Right hindlimb (tissue), 1 donor: Measurements from ENCODE around the gene CYB5R4.
"Not testable (repeated sequence)": the region's sequence is repeated elsewhere in the genome, so short reads cannot be mapped to it uniquely, and the experiment has no call there.

Experiments
- DNase-seq: peaks from one replicate; pipeline ENCODE4 v3.0.0-alpha.2; 2018

Gene CYB5R4

GRCh38 chr6:83914953-83915352, 55.5 kb downstream of the CYB5R4 start:
- DNase-seq = no peak

- no peak for DNase-seq
Measured at GRCh38 chr6:83917001-83917400, 57.5 kb downstream of the CYB5R4 start.

DNA sequence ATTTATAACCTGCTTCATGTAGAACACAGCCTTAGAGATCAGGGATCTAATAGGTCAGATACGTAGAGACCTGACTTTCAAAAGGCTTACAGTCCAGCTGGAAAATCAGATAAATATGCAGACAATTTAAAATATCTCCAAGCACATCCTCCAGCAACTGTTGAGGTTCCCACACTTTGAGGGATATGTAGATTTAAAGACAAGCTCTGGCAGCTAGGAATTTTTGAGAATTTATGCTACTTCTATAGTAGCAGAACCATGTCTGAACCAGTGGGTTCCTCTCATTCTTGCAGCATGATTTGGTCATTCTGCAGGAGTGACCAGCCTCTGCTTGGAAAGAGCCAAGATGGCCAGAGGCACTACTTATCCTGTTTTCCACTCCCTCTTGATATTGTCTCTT, 60.5 kb downstream of the CYB5R4 start:
- no peak for DNase-seq

DNA sequence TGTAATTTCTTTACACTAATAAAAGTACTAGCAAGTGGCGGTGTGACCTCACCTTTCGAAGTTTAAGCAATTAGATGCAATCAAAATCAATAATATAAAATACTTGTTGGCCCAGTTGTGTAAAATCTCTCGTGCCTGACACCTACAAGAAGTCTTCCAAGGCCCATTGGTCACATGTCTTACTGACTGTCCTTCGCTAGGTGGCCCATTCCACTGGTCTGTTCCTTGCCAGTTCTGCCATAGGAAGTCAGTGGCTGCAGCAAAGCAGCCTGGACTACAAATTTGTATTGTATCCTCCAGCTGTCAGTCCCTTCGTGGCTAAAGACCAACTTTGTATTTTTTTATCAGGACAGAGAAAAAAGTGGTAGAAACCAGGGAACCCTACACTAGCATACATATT, 61.8 kb downstream of the CYB5R4 start:
- no peak for DNase-seq

DNA sequence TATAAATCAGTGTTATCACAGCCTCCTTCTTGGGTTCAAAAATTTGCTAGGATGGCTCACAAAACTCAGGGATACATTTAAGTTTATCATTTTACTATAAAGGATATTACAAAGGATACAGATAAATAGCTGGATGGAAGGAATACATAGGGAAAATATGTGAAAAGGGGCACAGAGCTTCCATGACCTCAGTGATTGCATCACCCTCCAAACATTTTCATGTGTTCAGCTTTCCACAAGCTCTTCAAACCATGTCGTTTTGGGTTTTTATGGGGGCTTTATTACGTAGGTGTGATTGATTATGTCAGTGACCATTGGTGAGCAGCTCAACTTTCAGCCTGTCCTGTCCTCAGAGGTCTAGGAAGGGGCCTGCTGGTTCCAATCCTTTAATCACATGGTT, 68.0 kb downstream of the CYB5R4 start:
- no peak for DNase-seq

DNA sequence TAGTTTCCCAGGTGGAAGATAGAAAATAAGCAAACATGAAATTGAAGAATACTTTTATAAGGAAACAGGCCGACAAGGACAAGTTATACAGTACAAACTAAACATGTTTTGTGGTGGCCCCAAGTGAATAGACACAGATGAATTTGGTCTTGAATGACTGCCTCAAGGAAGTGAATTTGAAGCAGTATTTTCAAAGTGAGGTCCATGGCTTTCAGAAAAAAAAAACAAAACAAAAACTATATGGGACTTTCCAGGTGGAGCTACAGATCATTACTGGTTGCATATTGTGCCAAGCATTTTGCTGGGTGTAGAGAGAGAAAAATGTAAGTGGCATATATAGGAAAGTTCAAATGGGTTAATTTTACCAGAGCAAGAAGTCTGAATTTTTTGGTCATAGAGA, 68.8 kb downstream of the CYB5R4 start:
- DNase-seq = no peak

DNA sequence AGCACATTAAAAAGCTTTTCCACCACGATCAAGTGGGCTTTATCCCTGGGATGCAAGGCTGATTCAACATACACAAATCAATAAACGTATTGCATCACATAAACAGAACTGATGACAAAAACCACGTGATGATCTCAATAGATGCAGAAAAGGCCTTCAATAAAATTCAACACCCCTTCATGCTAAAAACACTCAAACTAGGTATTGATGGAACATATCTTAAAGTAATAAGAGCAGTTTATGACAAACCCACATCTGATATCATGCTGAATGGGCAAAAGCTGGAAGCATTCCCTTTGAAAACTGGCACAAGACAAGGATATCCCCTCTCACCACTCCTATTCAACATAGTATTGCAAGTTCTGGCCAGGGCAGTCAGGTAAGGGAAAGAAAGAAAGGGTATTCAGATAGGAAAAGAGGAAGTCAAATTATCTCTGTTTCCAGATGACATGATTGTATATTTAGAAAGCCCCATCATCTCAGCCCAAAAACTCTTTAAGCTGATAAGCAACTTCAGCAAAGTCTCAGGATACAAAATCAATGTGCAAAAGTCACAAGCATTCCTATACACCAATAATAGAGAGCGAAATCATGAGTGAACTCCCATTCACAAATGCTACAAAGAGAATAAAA, 86.8 kb downstream of the CYB5R4 start:
- DNase-seq = not testable (repeated sequence)

GRCh38 chr6:83947983-83948382, 88.5 kb downstream of the CYB5R4 start:
- DNase-seq = not testable (repeated sequence)

DNA sequence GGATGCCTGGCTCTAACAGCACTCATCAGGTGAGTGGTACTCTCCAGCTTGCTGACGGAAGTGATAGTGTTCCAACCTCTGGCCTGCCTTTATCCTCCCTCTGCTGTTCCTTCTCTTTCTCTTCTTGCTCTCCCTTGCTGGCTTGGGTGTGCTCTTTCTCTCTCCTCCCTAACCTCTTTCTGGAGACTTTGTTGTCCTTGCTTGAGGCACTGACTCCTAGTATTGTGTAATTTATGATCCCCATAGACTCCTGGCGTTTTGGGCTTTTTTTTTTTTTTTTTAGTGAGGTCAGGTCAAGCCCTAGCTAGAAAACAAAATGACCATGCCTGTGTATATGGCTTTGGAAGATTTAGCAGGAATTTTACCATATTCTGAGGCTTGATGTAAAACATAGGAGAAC, 89.4 kb downstream of the CYB5R4 start:
- DNase-seq = no peak

DNA sequence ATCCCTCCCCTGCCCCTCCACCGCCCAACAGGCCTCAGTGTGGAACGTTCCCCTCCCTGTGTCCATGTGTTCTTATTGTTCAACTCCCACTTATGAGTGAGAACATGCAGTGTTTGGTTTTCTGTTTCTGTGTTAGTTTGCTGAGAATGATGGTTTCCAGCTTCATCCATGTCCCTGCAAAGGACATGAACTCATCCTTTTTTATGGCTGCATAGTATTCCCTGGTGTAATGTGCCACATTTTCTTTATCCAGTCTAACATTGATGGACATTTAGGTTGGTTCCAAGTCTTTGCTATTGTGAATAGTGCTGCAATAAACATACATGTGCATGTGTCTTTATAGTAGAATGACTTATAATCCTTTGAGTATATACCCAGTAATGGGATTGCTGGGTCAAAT, 91.9 kb downstream of the CYB5R4 start:
- DNase-seq = not testable (repeated sequence)

DNA sequence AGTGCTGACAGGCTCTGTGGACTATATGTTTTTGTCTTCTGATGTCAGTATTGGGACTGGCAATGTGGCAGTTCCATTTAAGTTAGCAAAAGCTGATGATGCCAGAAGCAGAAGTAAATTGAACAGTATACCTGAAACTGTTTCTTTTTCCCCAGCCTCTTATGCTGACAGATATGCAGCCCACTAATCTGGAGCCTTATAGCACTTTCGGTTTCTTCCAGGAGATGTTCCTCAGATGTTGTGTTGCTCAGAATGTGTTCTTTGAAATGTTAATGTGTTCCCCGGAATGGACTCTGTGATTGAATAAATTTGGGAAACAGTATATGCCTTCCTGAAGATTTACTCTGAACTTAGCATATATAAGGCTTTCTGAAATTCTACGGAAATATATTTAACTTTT, 93.3 kb downstream of the CYB5R4 start:
- DNase-seq = no peak

- DNase-seq = no peak
Measured at GRCh38 chr6:83954371-83954770, 94.9 kb downstream of the CYB5R4 start.

GRCh38 chr6:83958241-83958685, 98.8 kb downstream of the CYB5R4 start:
- DNase-seq = no peak

DNA sequence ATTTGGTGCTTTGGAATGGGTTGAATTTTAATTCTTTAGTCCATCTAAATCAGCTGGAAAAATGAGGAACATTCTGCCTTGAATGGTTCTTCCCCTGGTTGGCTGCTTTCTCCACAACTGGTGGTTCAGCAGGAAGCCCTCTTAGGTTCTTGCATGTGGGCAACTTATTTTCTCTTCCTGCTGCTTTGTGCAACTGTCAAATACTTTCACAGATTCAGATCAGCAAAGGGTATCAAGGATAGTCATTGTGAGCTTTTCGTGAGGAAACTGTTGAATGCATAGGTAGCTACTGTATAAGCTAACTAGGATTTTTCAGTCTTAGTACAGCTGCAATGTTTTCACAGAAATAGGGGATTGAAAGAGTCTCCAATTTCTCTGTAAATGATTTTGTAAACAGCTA, 101.2 kb downstream of the CYB5R4 start:
- DNase-seq = no peak

DNA sequence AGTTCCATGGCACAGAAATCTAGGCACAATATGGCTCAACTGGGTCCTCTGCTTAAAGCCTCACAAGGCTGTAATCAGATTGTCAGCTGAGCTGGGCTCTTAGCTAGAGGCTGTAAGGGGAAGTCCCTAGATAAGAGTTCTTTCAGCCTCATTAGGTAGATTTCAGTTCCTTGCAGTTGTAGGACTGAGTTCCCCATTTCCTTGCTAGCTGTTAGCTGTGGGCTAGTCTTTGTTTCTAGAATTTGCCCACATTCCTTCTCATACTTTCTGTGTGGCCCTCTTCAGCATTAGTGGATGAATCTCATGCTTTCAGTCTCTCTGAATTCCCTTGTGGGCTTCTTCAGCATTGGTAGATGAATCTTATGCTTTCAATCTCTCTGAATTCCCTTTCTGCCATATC, 103.1 kb downstream of the CYB5R4 start:
- DNase-seq = no peak

- no peak for DNase-seq
Measured at GRCh38 chr6:83966539-83966938, 107.0 kb downstream of the CYB5R4 start.

DNA sequence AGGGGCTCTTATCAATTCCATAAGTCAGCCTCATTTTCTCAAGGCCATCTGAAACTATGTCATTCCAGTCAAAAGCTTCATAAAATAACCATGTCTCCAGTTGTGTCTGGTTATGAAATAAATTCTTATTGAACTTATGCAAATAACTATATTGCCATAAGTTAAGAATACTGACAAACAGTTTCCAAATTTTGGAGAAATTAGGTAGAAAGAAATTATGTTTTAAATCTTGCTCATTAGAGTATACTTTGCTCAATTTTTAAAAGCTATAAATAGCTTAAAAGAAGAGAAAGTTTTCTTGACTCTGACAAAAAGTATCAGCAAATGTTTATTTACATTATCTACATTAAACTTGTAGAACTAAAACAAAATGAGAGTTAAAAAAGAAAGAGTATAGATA, 111.1 kb downstream of the CYB5R4 start:
- DNase-seq = no peak

DNA sequence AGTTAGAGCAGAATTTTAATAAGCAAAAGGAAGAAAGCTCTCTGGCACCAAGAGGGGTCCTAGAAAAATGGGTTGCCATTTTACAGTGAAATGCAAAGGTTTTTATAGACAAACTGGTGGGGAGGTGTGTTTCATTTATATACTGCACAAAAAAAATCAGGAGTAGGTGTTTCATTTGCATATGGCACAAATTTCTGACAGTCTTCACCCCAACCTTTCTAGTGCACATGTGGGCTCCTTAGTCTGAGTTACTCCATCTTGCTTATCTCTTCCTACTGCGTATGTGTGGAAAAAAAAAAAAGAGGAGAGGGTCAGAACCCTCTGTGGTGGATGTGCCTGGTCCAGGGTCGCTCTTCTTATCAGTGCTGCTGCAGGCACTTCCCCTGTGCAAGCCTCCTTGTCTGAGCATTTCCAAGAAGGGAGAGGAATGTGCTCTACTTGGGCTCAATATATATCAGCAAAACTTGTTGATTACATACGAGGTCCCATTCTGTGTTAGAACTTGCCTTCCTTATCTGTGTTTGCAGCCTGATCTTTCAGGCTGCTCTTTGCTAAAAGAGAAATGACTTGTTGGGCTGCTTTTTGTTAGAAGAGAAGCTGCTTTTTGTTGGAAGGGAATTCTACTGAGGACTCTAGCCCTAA, 115.0 kb downstream of the CYB5R4 start:
- DNase-seq = no peak

DNA sequence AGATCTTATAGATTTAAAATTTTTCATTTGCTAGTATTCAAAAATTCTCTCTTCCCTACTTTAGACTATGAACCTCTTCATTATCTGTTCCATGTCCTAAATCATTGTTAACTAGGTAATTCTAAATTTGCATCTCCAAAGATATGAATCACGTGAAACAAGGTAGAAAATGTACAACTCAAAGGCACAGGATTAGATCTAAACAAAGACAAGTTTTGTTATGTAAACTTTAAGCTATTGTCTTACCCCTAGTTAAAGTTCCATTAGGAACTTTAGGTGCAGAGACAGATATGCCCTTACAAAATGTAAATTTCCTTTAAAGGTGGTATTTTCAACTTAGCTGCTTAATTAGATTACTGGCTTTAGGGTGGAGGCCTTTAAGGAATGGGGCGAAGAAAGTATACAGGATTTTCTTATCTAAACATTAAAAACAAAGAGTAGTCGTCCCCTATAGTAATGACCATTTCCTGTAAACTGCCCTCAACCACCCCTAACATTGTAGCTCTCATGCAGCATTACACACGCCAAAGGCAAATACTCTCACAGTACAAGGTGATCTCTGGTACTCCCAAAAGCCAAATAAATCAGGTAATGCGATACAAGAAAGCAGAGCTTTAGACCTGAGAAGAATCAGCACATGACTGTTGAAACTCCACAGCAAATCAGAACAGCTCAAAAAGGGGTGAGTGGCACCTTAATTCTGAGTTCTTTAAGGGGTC, 116.7 kb downstream of the CYB5R4 start:
- no peak for DNase-seq

- no peak for DNase-seq
Measured at GRCh38 chr6:83976871-83977270, 117.4 kb downstream of the CYB5R4 start.

DNA sequence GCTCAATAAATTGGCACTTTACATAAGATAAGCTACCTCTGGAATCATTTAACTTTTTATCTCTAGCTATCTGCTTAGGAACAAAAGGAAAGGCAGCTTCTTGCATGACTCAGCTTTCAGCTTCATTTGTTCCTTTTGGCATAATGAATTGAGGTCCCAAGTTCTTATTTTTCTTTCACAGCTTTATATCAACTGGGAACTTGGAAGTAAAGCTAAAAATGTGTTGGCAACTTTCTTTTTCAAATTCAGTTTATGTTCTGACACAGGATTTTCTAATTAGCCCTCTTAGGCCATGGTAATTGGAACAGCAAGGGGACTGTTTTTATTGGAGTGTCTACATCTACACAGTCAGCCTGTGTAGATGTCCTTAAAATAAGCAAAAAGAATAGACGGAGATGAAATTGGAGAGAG, 118.8 kb downstream of the CYB5R4 start:
- no peak for DNase-seq

- DNase-seq = no peak
Measured at GRCh38 chr6:83978997-83979396, 119.5 kb downstream of the CYB5R4 start.

GRCh38 chr6:83984411-83984810, 124.9 kb downstream of the CYB5R4 start:
- no peak for DNase-seq

DNA sequence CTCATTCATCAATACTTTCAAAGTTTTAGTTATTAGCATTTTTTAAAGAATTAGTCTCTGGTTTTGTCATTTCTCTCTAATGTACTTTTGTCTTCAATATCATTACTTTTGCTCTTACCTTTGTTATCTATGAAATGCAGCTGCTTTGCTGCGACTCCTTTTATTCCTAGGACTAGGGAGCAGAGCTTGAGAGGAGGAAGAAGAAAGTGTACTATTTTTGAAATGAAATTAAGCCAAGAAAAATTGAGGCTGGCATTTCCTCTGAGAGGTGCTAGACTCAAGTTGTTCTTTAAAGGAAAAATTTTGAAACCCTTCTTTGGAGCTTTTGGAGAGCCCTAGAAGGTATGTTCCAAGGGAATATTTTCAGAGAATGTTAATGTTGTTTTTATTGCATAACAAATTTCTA, 125.8 kb downstream of the CYB5R4 start:
- DNase-seq = no peak
